Nephron (organoid): Measurements from ENCODE around the gene SELENOM.
"Not testable (repeated sequence)": the region's sequence is repeated elsewhere in the genome, so short reads cannot be mapped to it uniquely, and the experiment has no call there.

Experiments used
- H3K27ac Mint-ChIP-seq, 3 experiments: 2 replicates each; pipeline ENCODE4 v1.8.0; 2020; ENCODE audit warnings: mixed read lengths in 3 of 3, mild to moderate bottlenecking in 2 of 3, moderate library complexity in 1 of 3
- H3K27me3 Mint-ChIP-seq: 2 replicates; pipeline ENCODE4 v1.8.0; 2021; ENCODE audit warnings: low read depth, mild to moderate bottlenecking, moderate library complexity, mixed read lengths
- H3K36me3 Mint-ChIP-seq: 2 replicates; pipeline ENCODE4 v1.8.0; 2020; ENCODE audit warnings: low read depth, mixed read lengths
- H3K4me1 Mint-ChIP-seq: 2 replicates; pipeline ENCODE4 v1.8.0; 2020; ENCODE audit warnings: mixed read lengths
- H3K4me3 Mint-ChIP-seq, 3 experiments: 2 replicates each; pipeline ENCODE4 v1.8.0; 2020; ENCODE audit warnings: mild to moderate bottlenecking in 3 of 3, mixed read lengths in 3 of 3, moderate library complexity in 2 of 3
- H3K9me3 Mint-ChIP-seq: 2 replicates; pipeline ENCODE4 v1.8.0; 2020; ENCODE audit warnings: mixed read lengths
- TF ChIP-seq, protein P1 (sequence below), 3 experiments: fragments of 200-600 bp; sonication (generic); IDR thresholded peaks; one replicate each; pipeline ENCODE4 v1.5.0; 2021; ENCODE audit warnings: antibody characterized with exemption in 3 of 3; ENCODE audit not compliant: unreplicated experiment in 3 of 3

The SELENOM gene

DNA sequence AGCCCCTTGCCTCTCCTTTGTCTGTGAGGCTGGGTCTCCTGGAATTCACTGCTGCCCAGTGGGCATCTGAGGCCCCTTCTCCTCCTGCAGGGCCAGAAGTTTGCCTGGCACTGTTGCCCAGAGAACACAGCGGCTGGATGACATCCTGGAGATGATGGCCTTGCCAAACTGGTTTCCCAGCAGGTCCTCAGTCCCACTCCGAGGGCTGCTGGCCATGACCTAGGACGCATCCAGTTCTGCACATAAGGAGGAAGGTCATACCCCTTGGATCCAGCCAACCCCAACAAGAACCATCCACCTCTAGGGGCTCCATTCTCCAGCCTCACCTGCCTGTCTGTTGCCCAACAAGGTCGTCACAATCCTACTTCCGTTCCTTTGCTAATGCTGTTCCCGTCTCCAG, 29.7 kb downstream of the SELENOM start:
- no peaks in the 10 kb centered on the region for H3K36me3 Mint-ChIP-seq
- no peaks in the 10 kb centered on the region for H3K27me3 Mint-ChIP-seq
- no peaks in the 10 kb centered on the region for H3K9me3 Mint-ChIP-seq
- no peak overlapping the region for H3K4me3 Mint-ChIP-seq
- peak overlapping the region in 2 of 3 experiments; percentile 55 to 70 for H3K27ac Mint-ChIP-seq
- TF ChIP-seq, protein P1, sequence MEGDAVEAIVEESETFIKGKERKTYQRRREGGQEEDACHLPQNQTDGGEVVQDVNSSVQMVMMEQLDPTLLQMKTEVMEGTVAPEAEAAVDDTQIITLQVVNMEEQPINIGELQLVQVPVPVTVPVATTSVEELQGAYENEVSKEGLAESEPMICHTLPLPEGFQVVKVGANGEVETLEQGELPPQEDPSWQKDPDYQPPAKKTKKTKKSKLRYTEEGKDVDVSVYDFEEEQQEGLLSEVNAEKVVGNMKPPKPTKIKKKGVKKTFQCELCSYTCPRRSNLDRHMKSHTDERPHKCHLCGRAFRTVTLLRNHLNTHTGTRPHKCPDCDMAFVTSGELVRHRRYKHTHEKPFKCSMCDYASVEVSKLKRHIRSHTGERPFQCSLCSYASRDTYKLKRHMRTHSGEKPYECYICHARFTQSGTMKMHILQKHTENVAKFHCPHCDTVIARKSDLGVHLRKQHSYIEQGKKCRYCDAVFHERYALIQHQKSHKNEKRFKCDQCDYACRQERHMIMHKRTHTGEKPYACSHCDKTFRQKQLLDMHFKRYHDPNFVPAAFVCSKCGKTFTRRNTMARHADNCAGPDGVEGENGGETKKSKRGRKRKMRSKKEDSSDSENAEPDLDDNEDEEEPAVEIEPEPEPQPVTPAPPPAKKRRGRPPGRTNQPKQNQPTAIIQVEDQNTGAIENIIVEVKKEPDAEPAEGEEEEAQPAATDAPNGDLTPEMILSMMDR (IDR thresholded peaks at IDR 0.05; ENCODE audit: unreplicated experiment in 3 of 3) = no peak
- peaks cover 30% of the 10 kb centered on the region for H3K4me1 Mint-ChIP-seq

DNA sequence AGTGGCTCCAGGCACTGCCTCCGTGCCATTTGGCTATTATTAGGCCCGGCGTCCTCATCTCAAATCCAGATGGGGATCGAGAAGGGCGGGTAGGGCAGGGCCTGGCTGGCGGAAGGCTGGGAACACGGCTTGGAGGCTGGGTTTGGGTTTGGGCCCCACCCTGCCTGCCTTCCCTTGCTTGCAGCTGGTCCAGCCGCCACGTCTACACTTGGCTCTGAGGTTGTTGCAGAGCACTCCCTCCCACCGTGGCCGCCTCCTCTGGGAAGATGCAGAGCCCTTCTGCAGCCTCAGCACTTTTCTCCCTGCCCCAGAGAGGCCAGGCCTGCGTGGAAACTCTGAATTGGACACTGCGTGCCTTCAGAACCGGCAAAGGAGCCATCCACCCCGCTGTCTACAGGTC, 31.4 kb downstream of the SELENOM start:
- Mint-ChIP-seq H3K27ac (peak overlapping the region in 2 of 3 experiments; percentile 79 to 85), H3K27me3 (no peaks in the 10 kb centered on the region), H3K9me3 (no peaks in the 10 kb centered on the region), H3K4me1 (peaks cover 18% of the 10 kb centered on the region), H3K4me3 (no peak overlapping the region), H3K36me3 (no peaks in the 10 kb centered on the region)
- TF ChIP-seq, protein P1 (IDR thresholded peaks at IDR 0.05; ENCODE audit: unreplicated experiment in 3 of 3) = no peak

DNA sequence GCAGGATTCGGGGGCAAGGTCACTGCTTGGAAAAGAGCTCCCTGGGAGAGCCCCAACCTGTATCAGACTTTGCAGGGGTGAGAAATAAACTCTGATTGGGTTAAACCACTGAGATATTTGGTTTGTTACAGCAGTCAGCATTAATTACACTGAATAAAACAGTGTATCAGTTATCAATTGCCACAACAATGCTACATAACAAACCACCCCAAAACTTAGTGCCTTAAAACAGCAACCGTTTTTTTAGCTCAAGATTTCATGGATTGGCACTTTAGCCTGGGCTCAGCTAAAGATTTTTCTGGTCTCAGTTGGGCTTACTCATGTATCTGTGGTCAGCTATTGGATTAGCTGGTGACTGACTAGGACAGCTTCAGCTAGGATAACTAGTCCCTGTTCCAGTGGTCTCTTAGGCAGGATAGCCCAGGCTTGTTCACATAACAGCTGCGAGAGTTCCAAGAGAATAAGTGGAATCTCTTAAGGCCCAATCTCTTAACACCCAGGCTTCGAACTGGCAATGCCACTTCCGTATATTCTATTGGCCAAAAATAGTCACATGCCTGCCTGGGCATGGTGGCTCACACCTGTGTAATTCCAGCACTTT, 33.7 kb downstream of the SELENOM start:
- Mint-ChIP-seq H3K27ac (peak overlapping the region in 2 of 3 experiments; percentile 23 to 24), H3K4me1 (peaks cover 12% of the 10 kb centered on the region)
- not testable (repeated sequence) for H3K36me3 Mint-ChIP-seq, H3K27me3 Mint-ChIP-seq, H3K4me3 Mint-ChIP-seq, H3K9me3 Mint-ChIP-seq

DNA sequence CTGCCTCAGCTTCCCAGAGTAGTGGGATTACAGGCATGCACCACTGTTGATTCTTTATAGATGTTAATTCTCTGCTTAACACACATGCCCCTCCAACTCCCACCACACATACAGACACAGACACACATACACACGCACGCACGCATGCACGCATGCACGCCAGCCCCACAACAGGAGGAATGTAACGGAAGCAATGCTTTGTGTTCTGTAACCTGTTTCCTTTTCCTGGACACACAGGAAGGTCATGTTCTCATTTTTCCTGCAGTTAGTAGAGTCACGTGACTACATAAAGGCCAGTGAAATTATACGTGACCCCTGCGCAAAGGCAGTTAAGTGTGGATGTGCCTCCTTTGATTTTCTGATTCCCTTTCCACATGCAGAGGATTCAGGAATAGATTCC, 34.2 kb downstream of the SELENOM start:
- not testable (repeated sequence) for H3K27me3 Mint-ChIP-seq, H3K9me3 Mint-ChIP-seq, H3K36me3 Mint-ChIP-seq, H3K4me3 Mint-ChIP-seq
- H3K27ac Mint-ChIP-seq = peak overlapping the region in 2 of 3 experiments; percentile 23 to 24
- H3K4me1 Mint-ChIP-seq = peaks cover 12% of the 10 kb centered on the region

DNA sequence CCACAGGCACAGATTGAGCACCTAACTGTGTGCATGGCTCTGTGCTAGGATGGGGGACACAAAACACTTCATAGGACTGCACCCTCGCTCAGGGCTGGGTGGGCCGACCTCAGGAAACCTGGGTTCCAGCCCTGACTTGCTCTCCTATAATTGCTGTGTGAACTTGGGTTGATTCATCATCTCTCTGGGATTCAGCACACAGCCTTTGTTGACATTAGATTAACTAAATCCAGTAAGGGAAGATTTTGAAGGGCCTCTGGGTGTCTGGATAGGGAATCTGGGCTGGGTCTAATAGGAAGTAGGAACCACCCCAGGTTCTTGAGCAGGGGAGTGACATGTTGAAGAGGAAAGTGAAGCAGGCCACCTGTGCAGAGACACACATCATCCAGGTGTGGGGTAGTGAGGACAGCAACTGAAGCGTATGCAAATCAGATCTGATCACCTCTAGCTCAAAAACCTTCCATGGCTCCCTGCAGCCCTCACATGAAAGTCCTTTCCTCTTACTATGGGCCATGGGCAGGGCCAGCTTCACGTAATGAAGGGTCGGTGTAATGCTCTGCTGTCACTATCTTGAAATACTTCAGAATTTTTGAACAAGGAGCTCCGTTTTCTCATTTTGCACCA, 37.6 kb downstream of the SELENOM start:
- not testable (repeated sequence) for H3K9me3 Mint-ChIP-seq, H3K27me3 Mint-ChIP-seq, H3K4me3 Mint-ChIP-seq, H3K36me3 Mint-ChIP-seq, H3K4me1 Mint-ChIP-seq
- peak overlapping the region in 1 of 3 experiments; percentile 7 for H3K27ac Mint-ChIP-seq

DNA sequence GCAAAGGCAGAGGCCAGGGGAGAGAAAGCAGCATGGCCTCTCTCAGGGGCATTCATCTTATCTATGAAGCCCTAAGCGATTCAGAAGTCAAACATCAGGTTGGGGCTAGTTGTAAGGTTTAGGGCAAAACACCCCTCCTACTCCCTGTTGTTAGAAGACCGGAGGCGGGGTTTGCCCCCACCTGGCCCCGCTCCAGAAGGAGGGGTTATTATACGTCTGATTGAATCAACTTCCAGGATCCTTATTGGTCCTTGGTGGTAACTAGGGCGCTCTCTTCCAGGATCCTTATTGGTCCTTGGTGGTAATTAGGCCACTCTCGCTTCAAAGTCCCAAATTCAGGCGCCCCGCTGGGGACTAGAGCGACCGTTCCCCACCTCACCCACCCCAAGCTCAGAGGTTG, 38.4 kb downstream of the SELENOM start:
- H3K36me3 Mint-ChIP-seq = no peaks in the 10 kb centered on the region
- H3K27me3 Mint-ChIP-seq = no peaks in the 10 kb centered on the region
- peak overlapping the region in 1 of 3 experiments; percentile 5 for H3K27ac Mint-ChIP-seq
- TF ChIP-seq, protein P1 (IDR thresholded peaks at IDR 0.05; ENCODE audit: unreplicated experiment in 3 of 3) = no peak
- H3K4me1 Mint-ChIP-seq = peaks cover 10% of the 10 kb centered on the region
- H3K4me3 Mint-ChIP-seq = no peak overlapping the region
- H3K9me3 Mint-ChIP-seq = no peaks in the 10 kb centered on the region

DNA sequence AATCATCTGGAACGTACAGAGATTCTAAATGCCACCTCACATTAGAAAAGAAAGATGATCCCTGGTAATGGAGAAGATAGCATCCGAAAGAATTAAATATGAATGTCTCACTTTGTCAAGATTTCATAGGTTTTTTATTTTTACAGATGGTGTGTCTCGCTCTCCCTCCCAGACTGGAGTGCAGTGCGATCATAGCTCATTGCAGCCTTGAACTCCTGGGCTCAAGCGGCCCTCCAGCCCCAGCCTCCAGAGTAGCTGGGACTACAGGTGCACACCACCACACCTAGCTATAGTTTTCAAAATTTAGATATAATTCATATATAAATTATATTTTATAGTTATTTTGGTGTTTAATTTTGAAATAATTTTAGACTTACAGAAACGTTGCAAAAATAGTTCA, 43.0 kb downstream of the SELENOM start:
- no peak overlapping the region for H3K4me3 Mint-ChIP-seq
- H3K9me3 Mint-ChIP-seq = no peaks in the 10 kb centered on the region
- TF ChIP-seq, protein P1 (IDR thresholded peaks at IDR 0.05; ENCODE audit: unreplicated experiment in 3 of 3) = no peak
- H3K36me3 Mint-ChIP-seq = no peaks in the 10 kb centered on the region
- peaks cover 12% of the 10 kb centered on the region for H3K4me1 Mint-ChIP-seq
- H3K27ac Mint-ChIP-seq = no peak overlapping the region
- H3K27me3 Mint-ChIP-seq = no peaks in the 10 kb centered on the region
